HG03045 (cell line): ENCODE results near the gene FKBP11.
A peak's percentile ranks its signal among the peaks of the same experiment; 100 is the strongest.

ENCODE experiments used
- ATAC-seq: cut with Tn5 transposase; IDR thresholded peaks from one replicate; pipeline ENCODE4 v1.9.1; 2021; ENCODE audit warnings: mild to moderate bottlenecking, moderate library complexity; ENCODE audit not compliant: unreplicated experiment

FKBP11 gene

DNA sequence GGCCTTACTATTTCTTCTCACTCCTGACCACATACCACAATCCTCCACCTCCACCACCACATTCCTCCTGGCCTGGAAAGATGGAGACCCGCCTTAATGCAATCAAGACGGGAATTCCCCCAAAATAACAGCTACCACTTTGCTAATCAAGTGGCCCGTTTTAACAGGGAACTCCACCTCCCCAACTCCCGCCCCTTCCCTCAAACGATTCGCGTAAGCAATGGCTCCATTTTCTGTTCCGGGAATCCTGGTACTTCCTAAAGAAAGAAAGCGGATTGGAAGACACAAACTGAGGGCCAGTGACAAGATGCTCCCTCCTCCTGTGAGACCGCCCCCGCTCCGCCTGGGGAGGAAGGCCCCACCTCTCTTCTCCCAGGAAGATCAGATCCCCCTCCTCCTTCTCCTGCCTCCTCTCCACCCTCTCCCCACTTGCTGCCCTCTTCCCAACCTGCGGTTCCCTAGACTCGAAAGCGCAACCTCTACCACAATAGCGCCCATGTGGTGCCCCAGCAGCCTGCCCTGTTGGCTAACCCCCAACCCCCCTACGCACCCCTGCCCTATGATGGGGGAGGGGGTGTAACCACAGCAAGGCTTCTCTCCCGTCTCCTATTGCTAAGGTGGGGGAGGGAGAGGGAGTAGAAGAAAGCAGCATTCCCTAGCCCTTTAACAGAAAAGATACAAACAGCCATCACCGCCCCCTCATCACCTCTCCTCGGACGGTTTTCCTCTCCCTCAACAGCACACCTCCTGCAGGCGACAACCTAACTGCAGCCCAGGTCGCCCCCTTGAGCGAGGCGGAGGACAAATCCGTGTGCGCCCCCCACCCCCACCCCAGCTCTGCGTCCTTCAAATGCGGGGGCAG lies 31.2 kb upstream of the FKBP11 start:
- ATAC-seq, result no peak

DNA sequence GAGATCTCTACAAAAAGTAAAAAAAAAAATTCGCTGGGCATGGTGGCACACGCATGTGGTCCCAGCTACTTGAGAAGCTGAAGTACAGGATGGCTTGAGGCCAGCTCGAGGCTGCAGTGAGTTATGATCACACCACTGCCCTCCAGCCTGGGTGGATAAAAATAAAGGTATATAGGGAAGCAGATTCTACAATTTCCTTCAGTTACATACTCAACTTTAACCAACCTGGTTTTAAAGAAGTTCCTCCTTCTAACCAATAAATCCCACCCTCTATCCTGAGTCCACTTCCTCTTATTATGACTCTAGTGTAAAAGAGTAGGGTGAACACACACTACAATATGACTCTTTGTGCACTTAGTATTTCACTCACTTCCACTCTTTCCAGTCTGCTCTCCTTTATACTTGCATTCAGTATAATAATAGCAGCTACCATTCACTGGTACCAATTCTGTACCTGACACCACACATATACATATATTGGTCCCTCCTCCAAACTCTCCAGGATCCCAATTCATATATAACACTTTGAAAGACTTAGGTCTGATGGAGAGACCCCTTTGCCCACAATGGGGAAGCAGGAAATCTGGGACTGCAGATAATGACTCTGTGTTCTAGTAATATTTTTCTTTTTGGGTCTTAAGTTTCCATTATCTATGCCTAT lies 29.7 kb upstream of the FKBP11 start:
- ATAC-seq, result no peak

DNA sequence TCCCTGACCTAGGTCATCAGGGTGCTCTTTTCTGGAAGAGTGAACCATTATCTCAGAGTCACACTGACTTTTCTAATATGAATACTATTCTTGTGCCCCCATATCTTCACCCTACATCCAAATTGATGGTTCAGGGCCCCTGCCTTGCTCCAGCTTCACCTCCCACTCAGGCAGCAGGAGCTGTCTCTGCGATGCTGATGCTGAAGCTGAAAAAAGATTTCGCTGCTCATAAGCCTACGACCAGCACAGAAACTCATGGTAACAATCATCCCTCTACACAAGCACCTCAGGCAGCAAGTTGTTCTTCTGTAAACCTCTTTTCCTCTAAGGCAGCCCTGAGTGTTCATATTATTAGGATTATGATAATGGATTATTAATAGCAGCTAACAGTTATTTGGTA lies 28.8 kb upstream of the FKBP11 start:
- ATAC-seq, result no peak

DNA sequence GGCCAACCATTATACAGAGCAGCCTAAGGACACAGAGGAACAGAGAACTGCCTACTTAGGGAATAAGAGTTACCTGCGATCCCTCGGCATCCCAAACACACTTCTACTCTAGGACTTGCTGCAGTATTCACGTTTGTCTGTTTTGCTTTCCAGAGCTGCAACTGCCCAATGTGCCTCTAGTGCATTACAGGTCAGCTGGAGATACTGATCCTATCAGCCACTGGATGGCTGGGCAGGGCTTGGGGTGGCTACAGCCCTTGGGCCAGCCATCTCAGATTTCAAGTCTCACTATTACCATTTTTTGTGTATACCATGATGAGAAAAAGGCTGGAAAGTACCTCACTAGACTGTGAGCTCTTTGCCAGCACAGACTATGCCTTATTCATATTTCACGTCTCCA lies 27.4 kb upstream of the FKBP11 start:
- ATAC-seq, result no peak

DNA sequence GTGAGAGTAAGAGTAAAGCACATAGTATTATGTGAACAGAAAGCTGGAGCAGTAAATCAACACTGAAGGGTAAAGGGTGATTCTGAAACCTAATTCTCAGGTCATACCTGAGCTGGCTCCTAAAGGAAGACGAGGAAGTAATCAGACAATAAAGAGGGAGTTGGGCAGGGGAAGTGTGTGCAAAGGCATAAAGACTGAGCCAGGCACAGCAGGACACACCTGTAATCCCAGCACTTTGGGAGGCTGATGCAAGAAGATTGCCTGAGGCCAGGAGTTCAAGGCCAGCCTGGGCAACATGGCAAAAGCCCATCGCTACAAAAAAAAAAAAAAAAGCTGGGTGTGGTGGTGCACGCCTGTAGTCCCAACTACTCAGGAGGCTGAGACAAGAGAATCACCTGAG lies 22.4 kb upstream of the FKBP11 start:
- no peak for ATAC-seq

DNA sequence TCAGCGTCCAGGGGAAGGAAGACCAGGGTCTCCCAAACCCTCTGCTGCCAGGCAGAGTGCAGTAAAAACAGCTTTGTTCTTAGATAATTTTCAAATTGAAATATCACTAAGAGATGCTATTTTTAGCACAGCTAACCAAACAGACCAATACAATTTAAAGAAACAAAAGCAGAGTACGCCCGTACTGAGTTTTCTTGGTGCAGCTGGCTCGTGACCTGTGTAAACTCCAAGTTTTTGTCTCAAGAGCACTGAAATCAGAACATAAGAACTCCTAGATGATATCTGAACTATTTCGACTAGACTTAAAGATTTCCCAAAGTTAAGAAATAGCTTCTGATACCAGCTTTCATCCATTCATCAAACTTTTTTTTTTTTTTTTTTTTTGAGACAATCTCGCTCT lies 21.7 kb upstream of the FKBP11 start:
- no peak for ATAC-seq

DNA sequence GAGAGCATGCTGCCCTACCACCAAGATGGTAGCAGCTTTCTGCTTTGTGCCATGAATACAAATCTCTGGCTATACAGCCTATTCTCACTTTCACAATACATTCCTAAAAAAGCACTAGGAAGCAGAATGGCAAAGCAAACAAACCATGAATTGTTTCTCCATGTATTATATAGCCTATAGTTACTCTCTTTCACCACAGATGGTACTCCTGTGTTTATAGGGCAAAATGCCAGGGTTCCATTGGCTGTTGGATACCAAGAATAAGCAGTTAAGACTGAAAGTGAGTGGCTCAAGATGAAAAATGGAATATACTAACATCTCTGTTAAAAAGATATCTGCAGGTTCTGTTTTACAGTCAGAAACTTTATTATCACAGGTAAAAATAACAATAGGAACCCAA lies 20.9 kb upstream of the FKBP11 start:
- no peak for ATAC-seq

DNA sequence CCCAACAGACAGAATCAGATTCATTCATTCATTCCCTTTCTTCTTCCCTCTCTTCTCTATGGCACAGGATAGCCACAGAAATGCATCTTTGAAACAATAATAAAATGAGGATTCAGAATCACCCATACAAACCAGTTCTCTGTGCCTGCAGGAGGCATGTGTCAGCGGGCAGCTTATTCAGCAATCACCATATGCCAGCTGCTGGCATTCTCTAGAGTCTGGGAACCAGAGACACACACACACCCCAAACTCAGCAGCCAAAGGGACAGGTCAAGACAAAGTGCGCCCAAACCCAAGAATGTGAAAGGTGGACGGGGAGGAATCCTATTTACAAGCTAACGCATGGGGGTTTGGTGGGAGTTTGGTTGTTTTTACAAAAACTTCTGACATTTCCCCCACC lies 17.9 kb upstream of the FKBP11 start:
- ATAC-seq, result no peak

DNA sequence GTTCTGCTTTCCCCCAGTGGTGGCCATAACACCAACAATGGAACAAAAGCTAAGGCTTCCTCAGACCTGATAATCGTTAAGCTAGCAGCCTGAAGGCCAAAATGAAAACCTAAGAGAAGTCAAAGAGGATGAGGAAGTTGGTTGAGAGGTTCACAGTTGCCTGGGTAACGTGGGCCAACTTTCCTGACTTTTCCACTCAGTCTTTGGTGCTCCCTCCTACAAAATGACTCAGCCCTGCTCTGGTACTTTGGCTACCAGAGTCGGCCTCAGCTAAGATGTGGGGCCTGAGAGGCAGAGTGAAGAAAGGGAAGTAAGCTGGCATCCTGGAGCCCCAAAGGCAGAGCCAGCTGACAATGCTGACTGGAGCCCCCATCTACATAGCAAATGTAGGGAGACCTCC lies 14.9 kb upstream of the FKBP11 start:
- no peak for ATAC-seq

DNA sequence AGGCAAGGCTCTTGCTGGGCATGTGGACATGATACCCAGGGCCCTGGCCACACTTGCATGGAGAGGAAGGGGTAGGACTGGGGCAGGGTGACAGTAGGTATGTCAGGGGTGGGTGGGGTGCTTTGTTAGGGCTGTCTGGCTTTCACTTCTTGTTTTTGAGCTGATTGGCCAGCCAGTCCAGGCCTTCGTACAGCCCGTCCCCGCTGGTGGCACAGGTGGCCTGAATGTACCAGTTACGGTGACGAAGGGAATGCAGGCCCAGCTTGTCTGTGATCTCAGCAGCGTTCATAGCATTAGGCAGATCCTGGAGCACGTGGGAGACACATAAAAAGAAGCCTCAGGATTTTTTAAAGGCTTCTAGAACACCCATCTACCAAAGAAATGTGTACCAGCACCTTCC lies 13.5 kb upstream of the FKBP11 start:
- ATAC-seq, result no peak

DNA sequence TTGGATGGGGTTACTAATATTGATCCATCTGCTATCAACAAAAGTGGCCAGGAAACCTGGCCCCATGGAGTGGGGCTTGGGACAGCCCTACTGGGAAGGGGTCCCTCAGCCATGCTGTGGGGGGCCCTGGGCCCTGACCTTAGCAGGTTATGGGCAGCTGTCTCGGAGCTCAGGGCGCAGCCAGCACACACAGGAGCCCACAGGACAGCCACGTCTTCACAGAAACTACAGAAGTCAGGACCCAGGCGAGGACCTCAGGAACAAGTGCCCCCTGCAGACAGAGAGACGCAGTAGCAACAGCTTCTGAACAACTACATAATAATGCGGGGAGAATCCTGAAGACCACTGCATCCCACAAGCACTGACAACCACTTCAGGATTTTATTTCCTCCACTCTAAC lies 11.9 kb upstream of the FKBP11 start:
- no peak for ATAC-seq

DNA sequence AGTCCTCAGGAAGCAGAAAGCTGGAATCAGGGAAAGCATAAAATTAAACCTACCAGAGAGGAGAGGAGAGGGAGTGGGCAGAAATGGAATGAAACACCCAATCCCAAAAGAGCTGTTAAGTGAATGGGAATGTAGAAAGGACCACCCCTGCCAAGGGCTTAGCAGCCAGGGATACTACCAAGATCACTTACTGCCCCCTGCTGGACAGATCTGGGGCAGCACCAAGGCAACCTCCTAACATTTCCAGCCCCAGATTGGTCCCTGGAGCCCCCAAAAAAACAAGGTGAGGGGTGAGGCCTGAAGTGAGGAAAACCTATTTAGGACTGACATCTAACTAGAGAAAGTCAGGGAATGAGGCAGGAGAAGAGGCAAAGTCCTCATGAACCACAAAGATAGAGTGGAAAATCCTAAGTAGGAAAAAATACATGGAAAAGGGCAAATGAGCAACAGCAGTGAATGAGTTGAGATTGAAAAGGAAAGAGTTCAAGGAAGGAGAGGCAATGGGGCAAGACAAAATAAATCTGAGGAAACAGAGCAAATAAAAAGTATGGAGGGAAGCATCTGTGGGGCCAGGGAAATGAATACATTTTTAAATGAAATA lies 11.2 kb upstream of the FKBP11 start:
- no peak for ATAC-seq

DNA sequence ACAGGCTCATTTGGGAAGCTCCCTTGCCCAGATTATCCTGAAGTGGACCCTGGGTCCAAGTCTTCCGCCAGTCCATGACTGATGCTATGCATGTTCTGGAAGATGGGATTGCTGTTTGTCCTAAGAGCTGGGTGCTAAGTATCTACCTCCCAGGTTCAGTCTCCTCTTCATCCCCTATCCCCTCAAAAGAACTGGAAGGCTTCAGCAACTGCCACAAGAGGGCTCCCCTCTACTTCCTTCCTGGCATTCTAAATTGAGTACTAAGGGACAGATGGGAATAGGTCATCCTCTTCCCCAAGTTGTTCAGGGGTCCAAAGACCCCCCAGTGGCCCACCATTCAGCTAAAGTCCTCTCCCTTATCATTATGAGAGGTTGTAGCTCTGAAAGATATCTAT lies 9.0 kb upstream of the FKBP11 start:
- ATAC-seq, result no peak

DNA sequence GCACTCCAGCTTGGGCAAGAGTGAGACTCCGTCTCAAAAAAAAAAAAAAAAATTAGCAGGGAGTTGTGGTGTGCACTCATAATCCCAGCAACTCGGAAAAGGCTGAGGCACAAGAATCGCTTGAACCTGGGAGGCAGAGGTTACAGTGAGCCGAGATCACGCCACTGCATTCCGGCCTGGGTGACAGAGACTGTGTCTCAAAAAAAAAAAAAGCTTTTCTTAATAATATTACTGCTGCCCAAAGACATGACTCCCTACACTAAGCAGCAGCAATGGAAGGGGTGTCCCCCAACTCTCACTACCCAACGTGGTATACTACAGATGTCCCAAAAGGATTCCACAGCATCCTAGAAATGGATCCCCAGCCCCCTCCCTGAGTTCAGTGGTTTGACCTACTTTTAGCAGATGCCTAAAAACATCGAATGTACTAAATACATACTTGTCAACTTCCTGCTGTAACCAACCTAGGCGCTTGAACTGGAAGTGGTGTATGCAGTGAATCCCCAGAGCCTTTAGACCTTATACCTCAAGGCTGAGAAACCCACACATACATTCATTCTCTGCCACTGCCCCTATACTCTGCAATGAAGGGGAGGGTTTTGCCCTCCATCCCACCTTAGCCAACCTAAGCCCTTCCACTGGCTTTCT lies 8.5 kb upstream of the FKBP11 start:
- ATAC-seq, result no peak

DNA sequence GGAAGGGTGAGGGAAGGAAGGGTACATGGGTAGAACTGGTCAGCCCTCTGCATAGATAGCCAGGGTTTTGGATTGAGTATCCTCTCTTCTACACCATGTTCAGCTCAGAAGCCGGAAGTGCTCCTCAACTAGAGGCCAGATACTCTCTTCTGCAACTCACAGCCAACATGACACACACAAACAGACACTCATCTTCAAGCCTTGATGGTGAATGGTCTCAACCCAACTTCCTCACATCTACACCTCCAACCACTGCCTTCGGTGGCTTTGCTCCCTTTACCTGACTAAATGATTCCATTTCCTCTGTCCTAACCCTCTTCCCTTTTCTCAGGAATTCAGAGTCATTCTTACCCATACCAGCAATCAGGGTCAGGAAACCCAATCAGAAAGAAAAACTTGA lies 7.6 kb upstream of the FKBP11 start:
- no peak for ATAC-seq

DNA sequence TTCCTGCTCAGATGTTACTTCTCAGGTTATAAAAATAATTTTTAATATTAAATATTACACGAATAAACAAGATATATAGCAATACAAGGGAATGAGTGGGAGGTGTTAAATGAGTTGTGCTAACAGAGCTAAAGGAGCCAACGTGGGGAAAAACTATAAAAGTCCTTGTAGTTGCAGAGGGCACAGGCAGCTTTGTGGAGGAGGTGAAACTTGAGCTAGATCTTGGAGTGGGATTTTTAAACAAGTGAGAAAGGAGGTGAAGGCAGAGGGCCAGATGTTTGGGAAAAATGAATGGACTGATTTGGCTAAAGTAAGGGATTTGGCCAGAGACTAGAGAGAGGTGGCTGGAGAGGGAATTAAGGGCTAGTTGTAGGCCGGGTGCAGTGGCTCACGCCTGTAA lies 5.2 kb upstream of the FKBP11 start:
- no peak for ATAC-seq

DNA sequence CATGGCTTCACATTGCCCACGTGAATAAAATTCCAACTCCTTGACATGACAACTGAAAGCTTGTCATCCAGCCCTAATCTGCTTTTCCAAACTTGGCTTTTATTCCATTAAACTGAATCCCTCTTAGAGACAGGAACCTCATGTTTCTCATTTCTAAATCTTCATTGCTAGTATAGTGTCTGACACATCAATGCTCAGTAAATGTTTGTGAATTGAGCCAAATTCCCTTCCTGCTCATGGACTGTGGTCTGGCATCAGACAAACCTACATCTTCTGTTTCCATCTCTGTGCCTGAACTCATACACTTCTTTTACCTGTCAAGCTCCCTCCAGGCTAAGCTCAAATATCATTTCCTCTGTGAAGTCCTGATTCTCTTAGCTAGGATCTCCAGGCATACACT lies 4.3 kb upstream of the FKBP11 start:
- ATAC-seq, result no peak

DNA sequence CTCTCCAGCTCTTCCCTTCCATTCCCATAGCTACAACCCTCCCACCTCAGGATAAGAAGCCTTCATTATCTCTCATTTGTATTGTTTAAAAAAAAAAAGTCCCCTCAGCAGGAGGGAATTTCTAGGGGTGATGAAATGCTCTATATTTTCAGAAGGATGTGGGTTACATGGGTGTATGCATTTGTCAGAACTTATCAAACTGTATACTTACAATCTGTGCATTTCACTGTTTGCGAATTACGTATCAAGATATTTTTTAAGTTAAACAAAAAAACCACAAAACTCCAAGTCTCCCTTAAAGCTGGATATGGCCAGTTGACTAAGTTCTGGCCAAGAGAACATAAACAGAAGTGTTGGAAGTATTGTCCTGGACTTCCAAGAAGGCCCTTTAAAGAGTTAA lies 2.0 kb upstream of the FKBP11 start:
- ATAC-seq, result no peak

DNA sequence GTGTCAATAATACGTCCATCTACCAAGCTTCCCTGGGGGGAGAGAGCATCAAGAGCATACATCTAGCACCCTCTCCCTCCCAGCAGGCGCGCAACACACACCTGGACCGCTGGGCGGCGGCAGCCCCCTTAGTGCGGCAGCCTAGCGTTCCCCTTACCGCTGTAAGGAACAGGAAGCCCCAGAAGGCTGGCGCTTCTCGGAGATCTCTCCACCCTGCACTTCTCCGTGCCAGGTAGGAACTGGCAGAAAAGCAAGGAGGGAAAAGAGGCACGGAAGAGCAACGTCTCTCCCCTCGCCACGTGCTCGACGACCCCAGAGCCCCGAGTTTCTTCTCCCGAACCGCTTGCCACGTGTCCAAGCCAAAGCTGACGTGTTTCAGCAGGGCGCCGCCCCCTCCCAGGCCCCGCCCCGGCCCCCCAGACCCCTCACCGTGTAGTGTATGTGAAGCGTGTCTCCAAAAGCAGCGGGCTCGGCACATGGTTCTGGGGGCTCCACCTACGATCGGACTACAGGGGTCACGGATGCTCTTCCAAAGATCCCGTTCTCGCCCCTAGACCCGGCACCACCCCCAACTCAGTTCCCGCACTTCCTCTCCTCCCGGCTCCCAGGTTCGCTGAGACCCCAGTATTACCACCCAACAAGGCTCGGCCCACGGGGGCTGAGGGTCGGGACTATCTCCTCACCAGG lies 532 bp downstream of the FKBP11 start:
- ATAC-seq, result peak; percentile 54

DNA sequence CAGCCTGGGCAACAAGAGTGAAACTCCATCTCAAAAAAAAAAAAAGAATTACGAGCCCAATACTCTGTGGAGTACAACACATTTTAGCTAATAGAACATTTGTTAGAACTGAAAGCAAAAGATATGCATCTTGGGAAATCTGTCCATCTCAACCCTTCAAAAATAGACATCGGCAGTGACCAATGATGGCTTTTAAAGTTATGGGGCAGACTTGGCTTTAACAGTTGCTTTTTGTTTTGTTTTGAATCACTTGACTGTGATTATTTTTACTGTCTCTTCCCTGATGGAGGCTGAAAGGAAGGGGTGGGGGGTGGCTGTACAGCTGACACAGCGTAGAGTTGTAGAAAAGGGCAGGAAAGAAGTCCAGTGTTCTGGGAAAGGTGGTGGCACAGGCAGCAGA lies 2.2 kb downstream of the FKBP11 start:
- no peak for ATAC-seq

DNA sequence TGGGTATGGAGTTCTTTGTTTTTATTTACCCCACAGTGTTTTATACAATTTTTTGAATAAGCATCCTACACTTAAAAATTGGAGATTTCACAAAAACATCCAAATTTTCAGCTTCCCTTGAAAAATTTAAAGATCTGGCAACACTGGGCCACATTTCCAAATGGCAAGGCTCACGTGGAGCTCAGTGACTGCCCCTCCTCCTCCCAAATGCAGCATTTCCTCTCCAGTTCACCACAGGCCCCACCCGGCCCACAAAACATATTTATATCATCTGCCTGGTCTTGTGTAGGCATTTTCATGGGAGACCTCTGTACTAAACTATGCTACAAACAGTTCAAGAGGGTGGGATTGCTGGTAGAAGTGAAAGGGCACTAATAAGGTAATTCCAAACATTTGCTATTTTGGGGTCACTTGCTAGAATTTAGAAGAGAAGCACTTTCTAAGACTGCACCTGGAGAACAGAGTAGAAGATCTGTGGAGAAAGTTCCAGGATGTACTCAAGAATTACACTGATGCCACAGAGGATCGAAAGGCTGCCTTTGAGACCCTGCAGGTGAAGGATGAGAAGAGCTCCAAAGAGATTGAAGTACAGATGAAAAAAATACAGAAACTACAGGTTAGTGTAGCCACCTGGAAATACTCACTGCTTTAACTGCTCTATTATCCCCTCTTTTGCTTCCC lies 7.3 kb downstream of the FKBP11 start:
- no peak for ATAC-seq
